Activated CD8-positive, alpha-beta memory T cell treated with anti-CD3 and anti-CD28 coated beads, Interleukin-2, amount 50 U/mL, for 48 hours (primary cell): ENCODE data around the gene OBI1.
A peak's percentile ranks its signal among the peaks of the same experiment; 100 is the strongest.

Experiments
- DNase-seq: peaks from one replicate; pipeline ENCODE4 v3.0.0-alpha.2; 2020

OBI1 gene, protein sequence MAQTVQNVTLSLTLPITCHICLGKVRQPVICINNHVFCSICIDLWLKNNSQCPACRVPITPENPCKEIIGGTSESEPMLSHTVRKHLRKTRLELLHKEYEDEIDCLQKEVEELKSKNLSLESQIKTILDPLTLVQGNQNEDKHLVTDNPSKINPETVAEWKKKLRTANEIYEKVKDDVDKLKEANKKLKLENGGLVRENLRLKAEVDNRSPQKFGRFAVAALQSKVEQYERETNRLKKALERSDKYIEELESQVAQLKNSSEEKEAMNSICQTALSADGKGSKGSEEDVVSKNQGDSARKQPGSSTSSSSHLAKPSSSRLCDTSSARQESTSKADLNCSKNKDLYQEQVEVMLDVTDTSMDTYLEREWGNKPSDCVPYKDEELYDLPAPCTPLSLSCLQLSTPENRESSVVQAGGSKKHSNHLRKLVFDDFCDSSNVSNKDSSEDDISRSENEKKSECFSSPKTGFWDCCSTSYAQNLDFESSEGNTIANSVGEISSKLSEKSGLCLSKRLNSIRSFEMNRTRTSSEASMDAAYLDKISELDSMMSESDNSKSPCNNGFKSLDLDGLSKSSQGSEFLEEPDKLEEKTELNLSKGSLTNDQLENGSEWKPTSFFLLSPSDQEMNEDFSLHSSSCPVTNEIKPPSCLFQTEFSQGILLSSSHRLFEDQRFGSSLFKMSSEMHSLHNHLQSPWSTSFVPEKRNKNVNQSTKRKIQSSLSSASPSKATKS

DNA sequence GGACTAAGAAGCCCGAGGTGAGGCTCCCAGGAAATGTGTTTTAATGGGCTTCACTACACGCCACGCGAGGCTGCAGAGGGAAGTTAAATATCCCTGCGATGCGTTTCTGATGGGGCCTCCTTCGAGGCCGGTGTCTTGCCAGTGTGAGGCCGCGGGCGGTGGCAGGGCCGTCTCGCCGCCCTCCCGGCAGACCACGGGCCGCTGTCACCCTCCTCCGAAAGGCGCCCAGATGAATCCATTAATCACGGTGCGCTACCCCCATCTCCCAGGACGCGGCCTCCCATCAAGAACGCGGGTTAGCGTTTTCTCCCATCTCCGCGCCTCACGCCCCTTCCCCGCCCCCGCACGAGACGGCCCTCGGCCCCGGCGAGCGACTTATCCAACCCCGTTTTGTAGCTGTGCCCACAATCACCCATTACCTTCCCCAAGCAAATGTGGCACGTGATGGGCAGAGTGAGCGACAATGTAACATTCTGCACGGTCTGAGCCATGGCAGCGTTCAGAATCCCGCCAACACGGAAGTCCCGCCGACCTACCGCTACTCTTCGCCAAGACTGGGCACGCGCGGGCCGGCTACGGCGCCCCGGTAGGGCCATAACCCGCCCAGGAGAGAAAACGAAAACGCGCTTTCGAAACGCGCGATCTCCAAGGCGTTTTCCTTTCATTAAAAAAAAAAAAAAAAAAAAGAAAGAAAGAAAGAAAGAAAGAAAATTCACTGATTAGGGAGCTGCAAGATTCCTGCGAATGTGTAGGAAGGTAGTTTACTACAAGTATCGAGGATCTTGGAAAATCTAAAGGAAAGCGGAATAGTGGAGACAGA lies at the start of gene OBI1:
Gene OBI1, minus strand, starts transcription at position 526 of the 820 bp plus-strand sequence. Its CDS starts 35 bp downstream, at position 491.
- peak; percentile 93 for DNase-seq

DNA sequence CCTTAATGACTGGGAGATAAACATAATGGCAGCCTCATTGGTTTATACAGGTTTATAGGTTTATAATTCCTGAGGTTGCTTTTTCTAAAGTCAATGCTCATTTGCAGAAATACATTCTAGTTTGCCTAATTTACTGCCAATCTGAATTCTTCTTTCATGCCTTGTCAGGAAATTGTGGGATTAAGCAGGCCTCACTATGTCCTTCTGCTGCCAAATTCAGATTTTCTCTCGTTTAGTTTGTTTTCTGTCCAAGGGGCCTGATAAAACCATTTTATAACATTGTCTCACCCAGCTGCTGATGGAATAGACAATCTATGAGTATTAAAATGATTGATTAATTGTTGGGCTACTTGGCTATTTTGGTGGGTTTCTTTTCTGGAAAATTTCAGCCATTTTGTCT lies 42.4 kb upstream of the OBI1 start:
- no peak for DNase-seq

DNA sequence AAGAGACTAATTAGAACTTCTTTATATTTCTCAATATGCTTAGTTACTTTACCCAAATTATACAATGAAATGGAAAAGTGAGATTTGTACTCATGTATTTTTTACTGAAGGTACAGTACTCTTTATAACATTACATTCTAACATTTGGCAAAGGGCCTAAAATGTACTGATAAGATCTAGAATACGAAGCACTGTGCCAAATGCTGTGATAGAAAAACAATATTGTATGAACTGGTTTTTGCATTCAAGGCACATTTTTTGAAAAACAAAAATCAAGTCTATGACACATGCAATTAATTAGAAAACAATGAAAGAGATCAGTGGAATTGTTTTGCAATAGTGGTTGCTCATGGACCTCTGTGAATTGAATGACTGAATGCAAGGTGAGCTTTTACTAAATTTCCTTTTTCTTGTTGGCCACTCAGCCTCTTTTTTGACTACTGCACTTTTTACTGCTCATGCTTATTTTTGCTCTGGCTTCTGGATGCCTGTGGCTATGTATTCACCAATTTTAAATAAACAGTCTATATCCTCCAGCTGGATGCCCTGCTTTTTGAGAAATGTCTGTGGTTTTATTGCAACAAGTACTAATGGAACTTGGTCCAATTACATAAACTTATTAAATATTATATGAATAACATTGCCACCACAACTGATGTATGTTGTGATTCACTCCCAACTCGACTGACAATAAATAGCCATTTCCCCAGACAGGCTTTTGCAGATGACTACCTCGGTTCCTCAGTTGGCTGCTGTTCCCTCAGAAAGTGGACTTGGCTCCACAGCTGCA lies 41.4 kb upstream of the OBI1 start:
- no peak for DNase-seq

DNA sequence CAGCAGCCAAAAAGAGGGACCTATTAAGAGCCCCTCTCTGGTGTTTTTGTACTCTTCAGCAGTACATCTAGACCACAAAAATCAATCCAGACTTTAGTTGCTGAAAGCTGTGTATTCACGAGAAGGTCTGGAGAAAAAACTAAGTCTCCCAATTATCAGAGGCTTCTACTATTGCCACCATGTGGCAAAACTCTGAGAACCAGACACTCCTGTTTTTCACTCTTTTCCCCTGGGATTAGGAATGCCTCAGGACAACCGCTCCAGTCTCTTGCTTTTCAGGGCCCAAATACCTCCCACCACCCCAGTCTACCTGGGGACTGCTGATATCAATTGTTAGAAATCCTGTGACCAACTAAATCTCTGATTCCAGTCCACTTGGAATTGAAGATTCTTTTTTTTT lies 30.1 kb upstream of the OBI1 start:
- no peak for DNase-seq

DNA sequence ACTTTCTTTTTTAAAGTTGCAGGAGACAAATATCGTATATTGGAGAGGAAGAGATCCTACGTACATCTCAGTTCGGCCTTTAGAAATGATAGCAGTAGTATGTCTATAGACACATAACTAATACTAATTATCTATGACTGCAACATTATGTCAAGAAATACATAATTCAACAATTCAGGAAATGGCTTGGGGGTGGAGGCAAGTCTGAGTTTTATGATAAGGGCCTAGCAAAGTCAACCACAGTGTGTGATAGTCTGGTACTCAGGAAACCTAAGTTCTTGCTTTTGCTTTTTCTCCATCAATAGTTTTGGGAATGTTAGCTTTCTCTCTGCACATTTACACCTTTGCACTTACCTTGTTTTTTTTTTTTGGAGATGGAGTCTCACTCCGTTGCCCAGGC lies 27.5 kb upstream of the OBI1 start:
- no peak for DNase-seq

DNA sequence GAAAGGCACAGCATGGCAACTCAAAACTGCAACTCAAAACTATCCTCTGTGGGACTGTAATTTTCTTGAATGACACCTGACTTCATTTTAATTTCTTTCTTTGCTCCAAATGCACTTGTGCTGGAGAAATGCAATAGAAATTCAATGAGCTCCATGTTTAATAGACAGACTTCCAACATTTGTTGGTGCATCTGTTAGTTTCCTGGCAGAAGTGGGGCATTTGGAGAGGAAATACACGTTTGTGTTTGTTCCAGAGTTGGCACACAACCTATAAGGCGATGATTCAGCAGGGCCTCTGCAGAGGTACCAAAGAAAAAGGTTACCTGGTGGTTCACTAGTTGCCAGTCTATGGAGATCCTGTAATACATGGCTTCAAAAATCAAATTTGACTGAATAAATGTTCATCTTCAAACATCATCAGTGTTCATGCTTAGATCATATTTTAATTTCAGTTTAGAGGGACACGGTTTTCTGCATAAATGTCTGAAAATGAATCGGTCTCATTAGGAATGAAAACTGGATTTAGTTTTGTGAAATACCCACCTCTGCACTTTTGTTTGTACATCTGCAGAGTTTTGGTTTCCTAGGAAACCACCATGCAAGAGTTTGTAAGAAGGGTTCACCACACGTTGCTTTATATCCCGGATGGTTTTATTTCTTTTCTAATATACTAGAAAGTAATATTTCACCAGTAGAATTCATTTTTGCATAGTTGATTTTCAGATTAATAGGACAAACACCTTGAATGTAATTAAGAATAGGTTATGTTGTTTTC lies 21.8 kb upstream of the OBI1 start:
- no peak for DNase-seq

DNA sequence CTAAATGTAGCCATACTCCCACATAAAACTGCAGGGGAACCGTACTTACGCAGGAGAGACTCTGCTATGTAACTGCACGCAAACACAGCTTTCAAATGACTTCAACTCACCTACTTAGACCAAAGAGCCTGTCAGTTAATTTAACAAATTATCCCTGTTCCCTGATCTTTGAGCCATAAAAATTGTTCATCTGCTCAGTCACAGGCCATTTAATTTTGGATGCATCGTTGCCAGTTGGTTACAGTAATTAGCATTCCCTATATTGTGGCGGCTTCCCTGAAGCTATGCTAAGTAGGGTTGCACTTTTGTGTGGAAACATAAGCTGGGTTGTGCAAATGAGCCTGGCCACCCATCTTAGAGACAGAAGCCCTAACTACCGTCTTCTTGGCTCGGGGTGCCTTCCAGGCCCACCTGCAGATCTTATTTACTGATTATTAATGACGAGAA lies 21.2 kb upstream of the OBI1 start:
- DNase-seq = no peak

DNA sequence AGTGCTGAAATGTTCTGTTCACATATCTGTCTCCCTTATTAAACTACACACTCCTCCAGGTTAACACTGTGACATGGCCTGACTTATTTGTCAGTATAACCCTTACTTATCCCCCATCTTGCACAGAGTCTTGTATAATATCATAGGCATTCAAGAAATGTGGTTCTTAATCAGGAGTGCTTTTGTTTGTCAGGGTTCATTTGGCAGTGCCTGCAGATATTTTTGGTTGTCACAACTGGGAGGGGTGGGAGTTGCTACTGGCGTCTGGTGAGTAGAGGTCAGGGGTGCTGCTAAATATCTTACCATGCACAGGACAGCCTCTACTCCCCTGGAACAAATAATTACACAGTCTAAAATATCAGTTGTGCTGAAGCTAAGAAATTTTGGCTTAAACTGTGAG lies 20.4 kb upstream of the OBI1 start:
- DNase-seq = no peak

DNA sequence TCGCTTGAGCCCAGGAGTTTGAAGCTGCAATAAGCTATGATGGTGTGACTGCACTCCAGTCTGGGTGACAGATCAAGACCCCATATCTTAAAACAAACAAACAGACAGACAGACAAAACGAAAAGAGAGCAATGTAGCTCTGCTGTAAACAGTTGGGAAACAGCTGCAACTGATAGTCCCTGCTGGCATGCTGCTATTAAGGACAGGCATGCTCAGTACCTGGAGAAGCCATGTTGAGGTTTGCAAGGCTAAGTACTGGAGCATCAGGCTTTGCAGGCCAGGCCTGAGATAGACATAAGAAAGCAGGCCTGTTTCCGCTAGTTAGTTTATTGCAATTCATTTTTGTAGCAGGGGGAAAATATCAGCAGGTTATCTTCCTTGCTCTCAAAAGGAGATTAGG lies 16.2 kb upstream of the OBI1 start:
- DNase-seq = no peak

DNA sequence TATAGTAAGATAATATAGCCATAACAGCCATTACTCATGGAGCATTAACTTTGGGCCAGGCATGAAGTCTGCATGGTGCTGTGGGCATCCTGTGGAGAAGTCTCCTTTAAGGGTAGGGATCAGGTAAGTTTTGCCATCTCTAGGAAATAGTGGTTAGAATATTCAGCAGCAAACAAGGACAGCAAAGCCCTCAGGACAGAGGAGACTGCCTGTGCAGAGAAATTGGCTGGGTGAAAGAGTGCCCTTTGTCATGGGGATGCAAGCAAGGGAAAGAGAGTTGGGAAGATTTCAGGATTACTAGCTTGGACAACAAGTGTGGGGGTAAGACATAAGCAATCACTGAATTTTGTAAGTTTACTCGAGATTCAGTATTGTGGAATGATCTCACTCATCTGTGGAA lies 15.7 kb upstream of the OBI1 start:
- no peak for DNase-seq

DNA sequence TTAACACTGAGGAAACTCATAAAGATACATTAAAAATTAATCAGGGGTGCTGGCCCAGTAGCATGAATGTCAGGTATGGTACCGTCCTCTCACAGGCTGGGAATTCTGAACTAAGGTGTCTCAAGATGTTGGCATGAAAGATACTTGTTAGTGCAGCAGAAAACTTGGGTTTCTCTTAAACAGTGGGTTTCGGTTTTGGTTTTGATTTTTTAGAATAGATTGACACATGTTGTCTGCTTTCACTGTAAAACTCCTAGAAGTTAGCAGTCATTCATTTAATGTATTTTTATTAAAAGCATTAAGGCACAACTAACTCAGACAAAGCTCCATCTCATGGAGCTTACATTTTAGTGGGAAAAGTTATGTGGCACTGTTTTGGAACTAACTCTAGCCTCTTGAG lies 3.5 kb upstream of the OBI1 start:
- no peak for DNase-seq

DNA sequence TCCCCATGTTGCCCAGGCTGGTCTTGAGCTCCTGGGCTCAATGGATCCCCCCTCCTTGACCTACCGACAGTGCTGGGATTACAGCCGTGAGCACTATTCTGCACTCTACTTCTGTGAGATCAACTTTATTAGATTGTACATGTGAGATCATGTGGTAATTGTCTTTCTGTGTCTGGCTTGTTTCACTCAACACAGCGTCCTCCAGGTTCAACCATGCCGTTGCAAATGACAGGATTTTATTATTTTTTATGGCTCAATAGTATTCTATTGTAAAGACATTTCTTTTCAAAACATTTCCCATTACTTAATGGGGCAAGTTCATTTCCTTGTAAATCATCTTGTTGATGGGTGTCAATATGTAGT lies 1.5 kb upstream of the OBI1 start:
- no peak for DNase-seq

DNA sequence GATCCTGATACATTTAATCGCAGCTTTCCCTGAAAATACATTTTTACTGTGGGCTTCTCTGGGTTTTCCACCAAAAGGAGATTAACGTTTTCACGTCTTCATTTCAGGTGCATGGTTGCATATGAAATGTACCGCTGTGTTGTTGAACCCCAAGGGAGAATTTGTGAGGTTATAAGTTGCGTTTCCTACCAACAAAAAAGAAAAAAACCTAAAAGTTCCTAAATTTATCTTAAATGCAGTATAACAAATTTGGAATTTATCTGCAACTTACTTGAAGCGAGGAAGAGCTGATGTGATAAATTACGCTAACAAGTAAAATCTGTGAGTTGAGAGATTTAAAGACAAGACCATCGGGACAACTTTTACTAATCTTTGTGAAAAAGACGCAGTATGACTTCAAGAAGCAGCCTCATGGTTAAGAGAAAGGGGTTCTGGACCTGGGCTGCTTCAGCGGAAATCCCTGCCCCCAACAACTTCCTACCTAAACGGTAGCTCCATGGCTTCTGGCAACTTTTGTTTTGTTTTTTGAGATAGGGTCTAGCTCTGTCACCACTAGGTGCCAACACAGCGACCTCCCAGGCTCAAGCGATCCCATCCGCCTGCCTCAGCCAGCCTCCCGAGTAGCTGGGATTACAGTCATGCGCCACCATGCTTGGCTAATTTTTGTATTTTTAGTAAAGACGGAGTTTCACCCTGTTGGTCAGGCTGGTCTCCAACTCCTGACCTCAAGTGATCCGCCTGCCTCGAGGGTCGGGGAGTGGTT lies 958 bp upstream of the OBI1 start:
- peak; percentile 58 for DNase-seq

DNA sequence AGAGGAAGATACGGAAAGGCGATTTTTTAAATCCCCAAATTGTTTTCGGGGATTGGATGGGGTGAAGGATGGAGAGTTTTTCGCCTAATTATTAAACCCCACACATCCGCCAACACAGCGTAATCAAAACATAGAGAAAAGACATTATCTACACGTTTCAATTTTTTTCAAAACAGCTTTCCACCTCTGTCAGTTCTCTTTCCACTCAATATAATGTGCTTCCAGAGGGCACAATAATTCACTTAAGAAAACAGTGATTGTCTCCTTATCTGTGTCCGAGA lies 435 bp upstream of the OBI1 start:
- no peak for DNase-seq

DNA sequence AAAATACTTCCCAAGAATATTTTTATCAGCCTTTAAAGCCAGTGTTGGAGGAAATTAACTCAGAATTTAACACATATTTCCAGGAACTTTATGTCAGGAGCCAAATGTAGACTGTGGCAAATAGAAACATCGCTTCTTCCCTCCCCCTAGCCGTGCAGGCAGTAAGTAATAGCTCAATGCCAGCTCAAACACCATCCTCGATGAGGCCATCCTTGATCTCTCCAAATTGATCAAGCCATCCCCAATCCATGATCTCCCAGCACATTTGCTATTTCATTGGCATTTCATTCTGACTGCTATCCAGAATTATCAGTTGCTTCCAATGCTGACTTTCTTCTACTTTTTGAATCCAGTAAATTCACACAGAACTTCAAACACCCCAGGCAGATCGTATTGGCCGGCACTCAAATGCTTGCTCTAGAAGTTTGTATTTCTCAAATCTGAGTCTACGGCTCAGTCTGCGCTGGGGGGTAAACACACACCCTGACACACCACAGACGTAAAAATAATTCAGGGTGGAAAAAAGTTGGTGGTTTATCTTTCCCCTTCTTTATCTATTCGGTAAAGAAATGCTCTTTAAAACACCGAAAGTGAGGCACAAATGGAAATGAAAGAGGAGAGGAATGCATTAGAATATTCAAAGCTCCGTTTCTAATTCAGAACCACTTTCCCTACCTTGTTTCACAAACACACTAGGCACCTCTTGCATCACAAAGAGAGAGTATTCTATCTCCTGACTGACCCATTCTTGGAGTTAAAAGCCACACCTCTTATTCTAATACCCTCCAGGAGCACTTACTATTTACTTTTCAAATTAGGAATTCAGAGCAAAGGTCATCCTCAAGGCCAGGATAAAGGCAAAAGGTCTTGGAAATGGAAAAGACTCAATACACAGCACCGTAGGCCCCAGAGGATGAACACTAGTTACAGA lies 991 bp downstream of the OBI1 start:
- no peak for DNase-seq

DNA sequence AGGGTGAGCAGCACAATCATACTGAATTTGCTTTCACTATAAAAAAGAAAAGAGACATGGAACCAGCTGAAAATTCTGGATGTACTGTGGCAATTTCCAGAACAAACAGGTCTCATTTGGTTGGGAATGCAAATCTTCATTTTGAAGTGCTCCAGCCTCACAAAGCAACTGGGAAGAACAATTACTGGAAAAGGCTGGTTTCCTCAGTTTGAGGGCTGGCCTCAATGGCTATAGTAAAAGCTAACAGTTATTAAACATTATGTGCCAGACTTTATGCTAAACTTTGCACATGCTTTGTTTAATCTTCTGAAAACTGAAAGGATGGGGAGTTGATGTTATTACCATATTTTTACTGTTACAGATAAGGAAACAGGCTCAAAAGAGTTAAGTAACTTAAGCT lies 3.0 kb downstream of the OBI1 start:
- DNase-seq = no peak

DNA sequence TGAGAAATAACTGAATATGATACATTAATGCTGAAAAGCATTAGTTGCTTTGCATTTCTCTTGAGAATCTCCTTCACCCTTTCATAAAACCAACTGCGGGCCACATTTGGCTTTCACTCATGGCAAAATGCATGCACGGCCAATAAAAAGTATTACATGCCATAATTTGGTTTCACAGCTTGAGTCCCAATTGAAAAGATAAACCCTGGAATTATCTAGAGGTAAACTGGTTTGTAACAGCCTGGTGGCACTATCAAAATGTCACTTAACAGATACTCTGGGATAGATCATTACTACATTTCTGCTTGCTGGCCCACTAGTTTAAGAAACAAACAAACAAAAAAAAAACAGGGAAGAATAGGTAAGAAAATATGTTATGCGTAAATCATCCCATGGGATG lies 3.9 kb downstream of the OBI1 start:
- no peak for DNase-seq

DNA sequence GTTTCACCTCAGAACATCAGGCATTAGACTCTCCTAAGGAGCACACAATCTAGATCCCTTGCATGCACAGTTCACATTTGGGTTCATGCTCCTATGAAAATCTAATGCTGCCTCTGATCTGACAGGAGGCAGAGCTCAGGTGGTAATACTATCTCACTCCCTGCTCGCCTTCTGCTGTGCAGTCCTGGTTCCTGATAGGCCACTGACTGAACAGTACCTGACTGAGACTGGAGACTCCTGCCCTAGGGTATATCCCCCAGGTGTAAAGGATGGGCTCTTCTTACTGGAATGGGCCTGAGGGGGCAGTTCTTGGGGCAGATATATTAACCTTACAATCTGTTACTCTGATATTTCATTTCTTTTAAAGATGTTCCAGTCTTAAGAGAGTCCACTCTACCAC lies 6.3 kb downstream of the OBI1 start:
- no peak for DNase-seq

DNA sequence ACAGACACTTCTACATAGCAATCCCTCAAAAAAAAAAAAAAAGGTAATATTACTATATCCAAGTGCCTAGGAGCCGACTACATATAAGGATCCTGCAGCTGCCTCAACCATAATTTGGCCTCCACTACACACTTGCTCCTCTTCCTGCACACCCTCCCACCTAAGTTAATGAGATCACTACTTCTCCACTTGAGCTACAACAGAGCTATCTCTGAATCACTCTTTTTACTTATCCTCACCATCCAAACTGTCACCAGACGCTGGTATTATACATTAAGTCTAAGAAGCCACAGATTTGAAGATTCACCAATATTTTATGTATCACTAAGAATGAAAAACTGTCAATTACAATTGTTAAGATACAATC lies 8.3 kb downstream of the OBI1 start:
- DNase-seq = no peak

DNA sequence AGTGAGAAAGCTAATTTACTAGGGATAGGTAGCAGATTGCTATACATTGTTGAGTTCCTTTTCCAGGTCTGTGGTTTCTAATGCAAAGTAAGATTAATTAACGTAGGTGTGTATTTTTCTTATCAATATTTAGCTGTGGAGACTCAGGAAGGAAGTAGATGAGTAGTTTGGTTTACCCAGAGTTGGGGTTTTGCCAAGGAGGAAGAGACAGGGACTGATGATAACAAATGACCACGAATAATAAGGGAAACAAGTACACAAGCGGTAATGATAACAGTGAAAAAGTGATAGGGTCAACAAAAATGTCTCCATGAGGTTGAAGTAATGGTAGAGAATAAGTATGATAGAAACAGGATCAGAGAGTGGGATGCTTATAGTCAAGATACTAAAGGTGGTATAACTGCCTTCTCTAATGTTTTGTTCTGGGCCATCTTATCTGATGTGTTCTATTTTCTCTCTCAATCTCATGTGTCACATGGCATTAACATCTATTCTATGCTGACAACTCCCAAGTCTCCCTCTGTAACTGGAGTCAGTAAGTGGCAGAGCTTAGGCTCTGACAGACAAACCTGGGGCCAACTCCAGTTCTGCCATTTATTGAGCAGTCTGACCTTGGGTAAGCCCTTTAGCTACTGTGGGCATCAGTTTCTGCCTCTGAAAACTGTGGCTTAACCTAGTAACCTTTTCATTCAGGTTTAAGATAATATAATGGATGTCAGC lies 8.8 kb downstream of the OBI1 start:
- DNase-seq = no peak
